K562 (cell line): ENCODE results near the gene HPX. TPM values are rescaled to one million over a fixed set of nuclear protein-coding genes. Genes with fewer than 3 reads are reported as not detected.

ENCODE experiments used
- BCLAF1 ChIP-seq, 2 experiments: fragments of 450-650 bp in 1 of 2; IDR thresholded peaks; 2 replicates each; pipeline ENCODE4 v1.6.1; 2011 to 2017; ENCODE audit warnings: low read depth in 2 of 2, antibody characterized with exemption in 1 of 2, borderline replicate concordance in 1 of 2, low read length in 1 of 2, mild to moderate bottlenecking in 1 of 2, mixed read lengths in 1 of 2; ENCODE audit not compliant: control insufficient read depth in 1 of 2
- BMI1 ChIP-seq: fragments of 150-350 bp; IDR thresholded peaks from 2 replicates; pipeline ENCODE4 v1.6.1; 2014; ENCODE audit warnings: low read length
- DMBX1 ChIP-seq: fragments of 250-450 bp; sonication (Bioruptor Pico); IDR thresholded peaks from 2 replicates; pipeline ENCODE4 v1.8.0; 2022; ENCODE audit warnings: inconsistent platforms, mild to moderate bottlenecking, moderate library complexity, borderline replicate concordance
- E2F4 ChIP-seq: sonication (generic); formaldehyde crosslinking; IDR thresholded peaks from 2 replicates; pipeline ENCODE4 v1.8.0; 2022; ENCODE audit warnings: mild to moderate bottlenecking, low read depth, missing genetic modification reagents
- ELK3 ChIP-seq: fragments of 450-650 bp; formaldehyde crosslinking; IDR thresholded peaks from 2 replicates; pipeline ENCODE4 v1.4.0; 2020; ENCODE audit warnings: mild to moderate bottlenecking
- GATAD2A ChIP-seq: fragments of 450-650 bp; IDR thresholded peaks from 2 replicates; pipeline ENCODE4 v1.6.1; 2017
- HLTF ChIP-seq: fragments of 450-650 bp; IDR thresholded peaks from 2 replicates; pipeline ENCODE4 v1.6.1; 2016
- HNRNPLL ChIP-seq: fragments of 200-400 bp; formaldehyde crosslinking; IDR thresholded peaks from 2 replicates; pipeline ENCODE4 v1.6.1; 2017; ENCODE audit warnings: low read length, low read depth, mild to moderate bottlenecking; ENCODE audit not compliant: poor library complexity, severe bottlenecking
- MIER1 ChIP-seq: fragments of 450-650 bp; IDR thresholded peaks from 2 replicates; pipeline ENCODE4 v1.6.1; 2016; ENCODE audit warnings: antibody characterized with exemption, mild to moderate bottlenecking, low read depth
- RBM17 ChIP-seq: fragments of 200-400 bp; formaldehyde crosslinking; IDR thresholded peaks from 2 replicates; pipeline ENCODE4 v1.6.1; 2017; ENCODE audit warnings: low read depth, mild to moderate bottlenecking, low read length, borderline replicate concordance
- SFPQ ChIP-seq: fragments of 200-400 bp; formaldehyde crosslinking; IDR thresholded peaks from 2 replicates; pipeline ENCODE4 v1.6.1; 2017; ENCODE audit warnings: mild to moderate bottlenecking, low read depth, low read length, moderate library complexity
- SMARCC2 ChIP-seq: fragments of 450-650 bp; IDR thresholded peaks from 2 replicates; pipeline ENCODE4 v1.6.1; 2017; ENCODE audit warnings: antibody characterized with exemption, moderate library complexity, mild to moderate bottlenecking, low read depth
- SP1 ChIP-seq: sonication (generic); formaldehyde crosslinking; IDR thresholded peaks from 2 replicates; pipeline ENCODE4 v1.8.1; 2022; ENCODE audit warnings: mild to moderate bottlenecking, missing genetic modification reagents
- ZFP36 ChIP-seq: fragments of 150-350 bp; IDR thresholded peaks from 2 replicates; pipeline ENCODE4 v1.6.1; 2018; ENCODE audit warnings: low read length, low read depth; ENCODE audit not compliant: partially characterized antibody
- ZNF143 ChIP-seq: sonication (generic); formaldehyde crosslinking; IDR thresholded peaks from 2 replicates; pipeline ENCODE4 v1.9.0; 2022; ENCODE audit warnings: mild to moderate bottlenecking, missing genetic modification reagents
- ZNF197 ChIP-seq: fragments of 200-800 bp; sonication (Bioruptor generic); IDR thresholded peaks from 2 replicates; pipeline ENCODE4 v1.6.1; 2016; ENCODE audit warnings: low read depth, missing genetic modification characterization, missing compliant biosample characterization
- ZNF586 ChIP-seq: fragments of 450-650 bp; formaldehyde crosslinking; conservative IDR thresholded peaks from 2 replicates; pipeline ENCODE4 v1.4.0; 2020; ENCODE audit warnings: mild to moderate bottlenecking, moderate library complexity
- ZNF639 ChIP-seq, 2 experiments: fragments of 200-800 bp in 1 of 2; sonication (Bioruptor generic) in 1 of 2; sonication (generic) in 1 of 2; formaldehyde crosslinking in 1 of 2; IDR thresholded peaks in 1 of 2; conservative IDR thresholded peaks in 1 of 2; 2 replicates each; pipeline versions ENCODE4 v1.5.0 to v1.6.1; 2016 to 2020; ENCODE audit warnings: missing compliant biosample characterization in 1 of 2, missing genetic modification characterization in 1 of 2, missing genetic modification reagents in 1 of 2
- polyA plus RNA-seq, 8 experiments: library from polyadenylated mRNA; depleted of rRNA in 4 of 8; stranded (reverse) in 5 of 8; unstranded in 3 of 8; fragments of >200 nt; fragmentation: Nextera tagmentation in 2 of 8; fragmentation: Illumina TruSeq in 1 of 8; extraction: Ambion mirVana in 2 of 8; extraction: Trizol in 1 of 8; gene quantifications; 2 replicates each; pipeline versions ENCODE4 v1.2.1 to v1.2.3, GENCODE V29; 2011 to 2014; ENCODE audit warnings: inconsistent platforms in 1 of 8, missing spikeins in 1 of 8
- total RNA-seq, 7 experiments: library from RNA; depleted of rRNA in 6 of 7; stranded (reverse); fragments of >200 nt in 6 of 7; fragmentation: Illumina TruSeq in 2 of 7; extraction: Trizol in 2 of 7; gene quantifications; 2 replicates each; pipeline versions ENCODE4 v1.2.1 to v1.2.3, GENCODE V29; 2011 to 2021; ENCODE audit warnings: low replicate concordance in 1 of 7

The HPX gene
- total and polyA plus RNA-seq, 9 of the 15 experiments (the other 6 are each of a cell fraction or from before 2014, with no cell fraction given): 0.12 to 1.2 (median 0.49) TPM; not detected in 1

GRCh38 chr11:6419009-6419631 is 21.7 kb downstream of the HPX start, which contains the start of gene APBB1 (continued):
- TF ChIP-seq ZNF639 (CRISPR knock-in tag; conservative IDR thresholded peaks at IDR 0.05 in 1 of 2, IDR thresholded peaks at IDR 0.05 in 1 of 2) (peak in 1 of 2 experiments; percentile 38; a peak in 1 of 4 replicates), ZNF143 (CRISPR knock-in tag) (no peak), ZNF586 (CRISPR knock-in tag) (no peak), SMARCC2 (no peak), SP1 (CRISPR knock-in tag) (no peak), DMBX1 (CRISPR knock-in tag) (peak; percentile 83; the same call in 1 of the 2 replicates), MIER1 (no peak), SFPQ (no peak), E2F4 (CRISPR knock-in tag) (no peak), HLTF (no peak), ZFP36 (no peak), ELK3 (CRISPR knock-in tag) (no peak), ZNF197 (CRISPR knock-in tag) (peak; percentile 45; the same call in 1 of the 2 replicates), BMI1 (no peak), GATAD2A (no peak), HNRNPLL (peak; percentile 24), BCLAF1 (IDR thresholded peaks at IDR 0.05; ENCODE audit: borderline replicate concordance in 1 of 2, control insufficient read depth in 1 of 2, low read depth in 2 of 2, low read length in 1 of 2) (no peak), RBM17 (no peak)
